ENCODE results near the gene MAP2K4. TPM values are rescaled to one million over a fixed set of nuclear protein-coding genes. Genes with fewer than 3 reads are reported as not detected.
A peak's percentile ranks its signal among the peaks of the same experiment; 100 is the strongest.

Gene MAP2K4
- total RNA-seq, 1 donor: 39.3 TPM

GRCh38 chr17:12097326-12097725 is 76.6 kb downstream of the MAP2K4 start:
- DNase-seq (ENCODE audit: low read depth): peak; percentile 52
- TF ChIP-seq CTCF (IDR thresholded peaks at IDR 0.05; ENCODE audit: insufficient read depth, low read depth, low read length): no peak
- H3K4me3 ChIP-seq (ENCODE audit: low read depth, low read length): no peak overlapping the region

- TF ChIP-seq CTCF (IDR thresholded peaks at IDR 0.05; ENCODE audit: insufficient read depth, low read depth, low read length): no peak
- no peak for DNase-seq (ENCODE audit: low read depth)
- no peak overlapping the region for H3K4me3 ChIP-seq (ENCODE audit: low read depth, low read length)
These were observed 77.9 kb downstream of the MAP2K4 start for GRCh38 chr17:12098568-12098967.

GRCh38 chr17:12099412-12099811 is 78.7 kb downstream of the MAP2K4 start:
- no peak for DNase-seq (ENCODE audit: low read depth)
- TF ChIP-seq CTCF (IDR thresholded peaks at IDR 0.05; ENCODE audit: insufficient read depth, low read depth, low read length): no peak
- no peak overlapping the region for H3K4me3 ChIP-seq (ENCODE audit: low read depth, low read length)

- no peak for TF ChIP-seq CTCF (IDR thresholded peaks at IDR 0.05; ENCODE audit: insufficient read depth, low read depth, low read length)
- H3K4me3 ChIP-seq (ENCODE audit: low read depth, low read length): no peak overlapping the region
- DNase-seq (ENCODE audit: low read depth): no peak
These were observed 84.2 kb downstream of the MAP2K4 start for GRCh38 chr17:12104831-12105230.

GRCh38 chr17:12107905-12108304 is 87.2 kb downstream of the MAP2K4 start:
- peak; percentile 13 for DNase-seq (ENCODE audit: low read depth)
- no peak overlapping the region for H3K4me3 ChIP-seq (ENCODE audit: low read depth, low read length)
- TF ChIP-seq CTCF (IDR thresholded peaks at IDR 0.05; ENCODE audit: insufficient read depth, low read depth, low read length): no peak

- DNase-seq (ENCODE audit: low read depth): no peak
- no peak for TF ChIP-seq CTCF (IDR thresholded peaks at IDR 0.05; ENCODE audit: insufficient read depth, low read depth, low read length)
- no peak overlapping the region for H3K4me3 ChIP-seq (ENCODE audit: low read depth, low read length)
These were observed 90.2 kb downstream of the MAP2K4 start for GRCh38 chr17:12110906-12111305.

GRCh38 chr17:12113156-12113555 is 92.5 kb downstream of the MAP2K4 start:
- TF ChIP-seq CTCF (IDR thresholded peaks at IDR 0.05; ENCODE audit: insufficient read depth, low read depth, low read length): no peak
- H3K4me3 ChIP-seq (ENCODE audit: low read depth, low read length): no peak overlapping the region
- no peak for DNase-seq (ENCODE audit: low read depth)
